ENCODE data around the gene SERPINA1.

DNA sequence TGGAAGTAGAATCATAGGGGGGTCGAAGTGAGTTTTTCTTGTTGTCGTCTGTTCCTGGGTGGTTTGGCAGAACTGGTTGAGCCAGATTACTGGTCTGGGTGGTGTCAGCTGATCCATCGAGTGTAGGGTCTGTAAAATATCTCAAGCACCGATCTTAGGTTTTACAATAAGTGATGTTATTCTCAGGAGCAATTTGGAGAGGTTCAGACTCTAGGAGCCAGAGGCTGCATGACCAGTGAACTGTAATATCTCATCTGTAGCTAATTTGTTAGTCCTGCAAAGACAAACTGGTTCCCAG lies 9.7 kb upstream of the SERPINA1 start:
- no peak for TF ChIP-seq MTA1 (CRISPR knock-in tag; IDR thresholded peaks at IDR 0.05; ENCODE audit: borderline replicate concordance)
- TF ChIP-seq JUND (CRISPR knock-in tag; IDR thresholded peaks at IDR 0.05), result no peak
- TF ChIP-seq, protein P1, sequence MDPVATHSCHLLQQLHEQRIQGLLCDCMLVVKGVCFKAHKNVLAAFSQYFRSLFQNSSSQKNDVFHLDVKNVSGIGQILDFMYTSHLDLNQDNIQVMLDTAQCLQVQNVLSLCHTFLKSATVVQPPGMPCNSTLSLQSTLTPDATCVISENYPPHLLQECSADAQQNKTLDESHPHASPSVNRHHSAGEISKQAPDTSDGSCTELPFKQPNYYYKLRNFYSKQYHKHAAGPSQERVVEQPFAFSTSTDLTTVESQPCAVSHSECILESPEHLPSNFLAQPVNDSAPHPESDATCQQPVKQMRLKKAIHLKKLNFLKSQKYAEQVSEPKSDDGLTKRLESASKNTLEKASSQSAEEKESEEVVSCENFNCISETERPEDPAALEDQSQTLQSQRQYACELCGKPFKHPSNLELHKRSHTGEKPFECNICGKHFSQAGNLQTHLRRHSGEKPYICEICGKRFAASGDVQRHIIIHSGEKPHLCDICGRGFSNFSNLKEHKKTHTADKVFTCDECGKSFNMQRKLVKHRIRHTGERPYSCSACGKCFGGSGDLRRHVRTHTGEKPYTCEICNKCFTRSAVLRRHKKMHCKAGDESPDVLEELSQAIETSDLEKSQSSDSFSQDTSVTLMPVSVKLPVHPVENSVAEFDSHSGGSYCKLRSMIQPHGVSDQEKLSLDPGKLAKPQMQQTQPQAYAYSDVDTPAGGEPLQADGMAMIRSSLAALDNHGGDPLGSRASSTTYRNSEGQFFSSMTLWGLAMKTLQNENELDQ (CRISPR knock-in tag; IDR thresholded peaks at IDR 0.05; ENCODE audit: borderline replicate concordance), result no peak
- TF ChIP-seq ZNF564 (CRISPR knock-in tag; IDR thresholded peaks at IDR 0.05), result no peak
- TF ChIP-seq, protein P2, sequence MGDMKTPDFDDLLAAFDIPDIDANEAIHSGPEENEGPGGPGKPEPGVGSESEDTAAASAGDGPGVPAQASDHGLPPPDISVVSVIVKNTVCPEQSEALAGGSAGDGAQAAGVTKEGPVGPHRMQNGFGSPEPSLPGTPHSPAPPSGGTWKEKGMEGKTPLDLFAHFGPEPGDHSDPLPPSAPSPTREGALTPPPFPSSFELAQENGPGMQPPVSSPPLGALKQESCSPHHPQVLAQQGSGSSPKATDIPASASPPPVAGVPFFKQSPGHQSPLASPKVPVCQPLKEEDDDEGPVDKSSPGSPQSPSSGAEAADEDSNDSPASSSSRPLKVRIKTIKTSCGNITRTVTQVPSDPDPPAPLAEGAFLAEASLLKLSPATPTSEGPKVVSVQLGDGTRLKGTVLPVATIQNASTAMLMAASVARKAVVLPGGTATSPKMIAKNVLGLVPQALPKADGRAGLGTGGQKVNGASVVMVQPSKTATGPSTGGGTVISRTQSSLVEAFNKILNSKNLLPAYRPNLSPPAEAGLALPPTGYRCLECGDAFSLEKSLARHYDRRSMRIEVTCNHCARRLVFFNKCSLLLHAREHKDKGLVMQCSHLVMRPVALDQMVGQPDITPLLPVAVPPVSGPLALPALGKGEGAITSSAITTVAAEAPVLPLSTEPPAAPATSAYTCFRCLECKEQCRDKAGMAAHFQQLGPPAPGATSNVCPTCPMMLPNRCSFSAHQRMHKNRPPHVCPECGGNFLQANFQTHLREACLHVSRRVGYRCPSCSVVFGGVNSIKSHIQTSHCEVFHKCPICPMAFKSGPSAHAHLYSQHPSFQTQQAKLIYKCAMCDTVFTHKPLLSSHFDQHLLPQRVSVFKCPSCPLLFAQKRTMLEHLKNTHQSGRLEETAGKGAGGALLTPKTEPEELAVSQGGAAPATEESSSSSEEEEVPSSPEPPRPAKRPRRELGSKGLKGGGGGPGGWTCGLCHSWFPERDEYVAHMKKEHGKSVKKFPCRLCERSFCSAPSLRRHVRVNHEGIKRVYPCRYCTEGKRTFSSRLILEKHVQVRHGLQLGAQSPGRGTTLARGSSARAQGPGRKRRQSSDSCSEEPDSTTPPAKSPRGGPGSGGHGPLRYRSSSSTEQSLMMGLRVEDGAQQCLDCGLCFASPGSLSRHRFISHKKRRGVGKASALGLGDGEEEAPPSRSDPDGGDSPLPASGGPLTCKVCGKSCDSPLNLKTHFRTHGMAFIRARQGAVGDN (CRISPR knock-in tag; IDR thresholded peaks at IDR 0.05), result no peak
- TF ChIP-seq, protein P3, sequence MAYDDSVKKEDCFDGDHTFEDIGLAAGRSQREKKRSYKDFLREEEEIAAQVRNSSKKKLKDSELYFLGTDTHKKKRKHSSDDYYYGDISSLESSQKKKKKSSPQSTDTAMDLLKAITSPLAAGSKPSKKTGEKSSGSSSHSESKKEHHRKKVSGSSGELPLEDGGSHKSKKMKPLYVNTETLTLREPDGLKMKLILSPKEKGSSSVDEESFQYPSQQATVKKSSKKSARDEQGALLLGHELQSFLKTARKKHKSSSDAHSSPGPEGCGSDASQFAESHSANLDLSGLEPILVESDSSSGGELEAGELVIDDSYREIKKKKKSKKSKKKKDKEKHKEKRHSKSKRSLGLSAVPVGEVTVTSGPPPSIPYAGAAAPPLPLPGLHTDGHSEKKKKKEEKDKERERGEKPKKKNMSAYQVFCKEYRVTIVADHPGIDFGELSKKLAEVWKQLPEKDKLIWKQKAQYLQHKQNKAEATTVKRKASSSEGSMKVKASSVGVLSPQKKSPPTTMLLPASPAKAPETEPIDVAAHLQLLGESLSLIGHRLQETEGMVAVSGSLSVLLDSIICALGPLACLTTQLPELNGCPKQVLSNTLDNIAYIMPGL (CRISPR knock-in tag; IDR thresholded peaks at IDR 0.05; ENCODE audit: borderline replicate concordance in 1 of 2, low read depth in 1 of 2), result no peak
- no peak for TF ChIP-seq SATB2 (CRISPR knock-in tag; IDR thresholded peaks at IDR 0.05)
- TF ChIP-seq TEAD3 (CRISPR knock-in tag; optimal IDR thresholded peaks at IDR 0.05; ENCODE audit: borderline replicate concordance), result no peak
- TF ChIP-seq FOSL1 (CRISPR knock-in tag; IDR thresholded peaks at IDR 0.05; ENCODE audit: borderline replicate concordance), result no peak
- TF ChIP-seq TARDBP (CRISPR knock-in tag; IDR thresholded peaks at IDR 0.05), result no peak
- TF ChIP-seq, protein P4, sequence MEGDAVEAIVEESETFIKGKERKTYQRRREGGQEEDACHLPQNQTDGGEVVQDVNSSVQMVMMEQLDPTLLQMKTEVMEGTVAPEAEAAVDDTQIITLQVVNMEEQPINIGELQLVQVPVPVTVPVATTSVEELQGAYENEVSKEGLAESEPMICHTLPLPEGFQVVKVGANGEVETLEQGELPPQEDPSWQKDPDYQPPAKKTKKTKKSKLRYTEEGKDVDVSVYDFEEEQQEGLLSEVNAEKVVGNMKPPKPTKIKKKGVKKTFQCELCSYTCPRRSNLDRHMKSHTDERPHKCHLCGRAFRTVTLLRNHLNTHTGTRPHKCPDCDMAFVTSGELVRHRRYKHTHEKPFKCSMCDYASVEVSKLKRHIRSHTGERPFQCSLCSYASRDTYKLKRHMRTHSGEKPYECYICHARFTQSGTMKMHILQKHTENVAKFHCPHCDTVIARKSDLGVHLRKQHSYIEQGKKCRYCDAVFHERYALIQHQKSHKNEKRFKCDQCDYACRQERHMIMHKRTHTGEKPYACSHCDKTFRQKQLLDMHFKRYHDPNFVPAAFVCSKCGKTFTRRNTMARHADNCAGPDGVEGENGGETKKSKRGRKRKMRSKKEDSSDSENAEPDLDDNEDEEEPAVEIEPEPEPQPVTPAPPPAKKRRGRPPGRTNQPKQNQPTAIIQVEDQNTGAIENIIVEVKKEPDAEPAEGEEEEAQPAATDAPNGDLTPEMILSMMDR (CRISPR knock-in tag; IDR thresholded peaks at IDR 0.05), result no peak
- TF ChIP-seq ZNF331 (CRISPR knock-in tag; IDR thresholded peaks at IDR 0.05), result no peak
- TF ChIP-seq, protein P5, sequence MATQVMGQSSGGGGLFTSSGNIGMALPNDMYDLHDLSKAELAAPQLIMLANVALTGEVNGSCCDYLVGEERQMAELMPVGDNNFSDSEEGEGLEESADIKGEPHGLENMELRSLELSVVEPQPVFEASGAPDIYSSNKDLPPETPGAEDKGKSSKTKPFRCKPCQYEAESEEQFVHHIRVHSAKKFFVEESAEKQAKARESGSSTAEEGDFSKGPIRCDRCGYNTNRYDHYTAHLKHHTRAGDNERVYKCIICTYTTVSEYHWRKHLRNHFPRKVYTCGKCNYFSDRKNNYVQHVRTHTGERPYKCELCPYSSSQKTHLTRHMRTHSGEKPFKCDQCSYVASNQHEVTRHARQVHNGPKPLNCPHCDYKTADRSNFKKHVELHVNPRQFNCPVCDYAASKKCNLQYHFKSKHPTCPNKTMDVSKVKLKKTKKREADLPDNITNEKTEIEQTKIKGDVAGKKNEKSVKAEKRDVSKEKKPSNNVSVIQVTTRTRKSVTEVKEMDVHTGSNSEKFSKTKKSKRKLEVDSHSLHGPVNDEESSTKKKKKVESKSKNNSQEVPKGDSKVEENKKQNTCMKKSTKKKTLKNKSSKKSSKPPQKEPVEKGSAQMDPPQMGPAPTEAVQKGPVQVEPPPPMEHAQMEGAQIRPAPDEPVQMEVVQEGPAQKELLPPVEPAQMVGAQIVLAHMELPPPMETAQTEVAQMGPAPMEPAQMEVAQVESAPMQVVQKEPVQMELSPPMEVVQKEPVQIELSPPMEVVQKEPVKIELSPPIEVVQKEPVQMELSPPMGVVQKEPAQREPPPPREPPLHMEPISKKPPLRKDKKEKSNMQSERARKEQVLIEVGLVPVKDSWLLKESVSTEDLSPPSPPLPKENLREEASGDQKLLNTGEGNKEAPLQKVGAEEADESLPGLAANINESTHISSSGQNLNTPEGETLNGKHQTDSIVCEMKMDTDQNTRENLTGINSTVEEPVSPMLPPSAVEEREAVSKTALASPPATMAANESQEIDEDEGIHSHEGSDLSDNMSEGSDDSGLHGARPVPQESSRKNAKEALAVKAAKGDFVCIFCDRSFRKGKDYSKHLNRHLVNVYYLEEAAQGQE (IDR thresholded peaks at IDR 0.05; ENCODE audit: borderline replicate concordance in 1 of 2, low read depth in 1 of 2, low read length in 2 of 2), result no peak
